Renal pelvis (tissue), 4 donors: ENCODE measurements around the gene MRNIP. TPM values are rescaled to one million over a fixed set of nuclear protein-coding genes. Genes with fewer than 3 reads are reported as not detected.

Experiments
- DNase-seq: peaks from one replicate; pipeline ENCODE4 v3.0.0-alpha.2; 2013
- polyA plus RNA-seq, 3 donors: library from polyadenylated mRNA; unstranded; fragments of 120-200 nt; gene quantifications; one replicate each; pipeline ENCODE4 v1.2.1, GENCODE V29; 2013; ENCODE audit not compliant: insufficient read length in 3 of 3

MRNIP gene
- polyA plus RNA-seq, 3 donors: 30.4 to 53.8 (median 50.4) TPM

DNA sequence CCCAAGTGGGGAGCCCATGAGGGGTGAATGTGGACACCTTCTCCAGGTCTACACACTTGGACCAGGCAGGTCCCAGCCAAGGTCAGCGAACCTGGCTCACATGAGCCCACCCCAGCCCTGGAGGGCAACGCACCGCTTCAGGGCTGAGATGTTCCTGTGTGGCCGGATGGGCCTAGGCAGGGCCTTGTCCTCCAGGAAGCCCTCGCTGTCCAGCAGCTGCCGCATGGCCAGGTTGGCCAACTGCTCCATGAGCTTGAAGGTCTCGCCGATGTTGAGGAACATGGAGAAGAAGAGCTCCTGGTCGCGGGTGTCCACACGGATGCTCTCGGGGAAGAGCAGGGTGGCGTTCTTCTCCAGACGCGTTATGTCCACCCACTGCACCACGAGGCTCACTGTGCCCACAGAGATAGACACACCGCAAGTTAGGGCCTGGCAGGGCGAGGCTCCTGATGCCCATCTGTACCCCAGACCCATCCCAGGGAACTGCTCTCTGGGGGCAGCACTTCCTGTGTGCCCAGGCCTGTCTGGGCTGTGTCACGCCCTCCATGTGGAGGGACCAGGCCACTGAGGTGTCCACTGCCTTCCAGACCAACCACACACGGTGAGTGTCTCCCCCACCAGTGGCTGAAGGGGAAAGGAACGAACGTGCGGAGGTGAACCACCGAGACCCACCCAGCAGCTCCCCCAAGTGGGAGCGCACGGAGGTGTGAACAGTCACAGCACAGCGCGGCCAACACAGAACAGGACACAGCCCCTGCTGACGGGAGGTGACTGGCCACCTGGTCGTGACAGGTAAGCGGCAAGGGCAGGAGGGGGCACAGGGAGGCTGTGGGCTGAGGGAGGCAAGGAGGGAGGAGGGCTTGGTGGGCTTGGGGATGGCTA, 34.7 kb upstream of the MRNIP start:
- no peak for DNase-seq

DNA sequence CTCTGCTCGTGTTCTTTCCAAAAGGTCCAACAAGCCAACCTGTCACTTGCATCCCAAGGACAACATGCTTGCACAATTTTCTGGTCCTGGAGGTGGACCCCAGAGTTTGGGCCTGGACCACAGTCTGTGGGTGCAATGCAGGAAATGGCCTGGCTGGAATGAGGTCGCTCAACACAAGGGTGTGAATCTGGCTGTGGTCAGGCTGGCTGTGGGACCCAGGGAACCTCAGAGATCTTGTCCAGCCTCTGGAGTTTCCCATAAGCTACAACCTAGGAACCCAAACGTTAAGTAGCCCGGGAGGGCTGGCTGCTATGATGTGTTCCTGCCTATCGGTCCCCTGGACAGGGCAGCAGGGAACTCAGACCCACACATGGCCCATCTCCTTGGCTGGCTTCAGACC, 33.6 kb upstream of the MRNIP start:
- no peak for DNase-seq

DNA sequence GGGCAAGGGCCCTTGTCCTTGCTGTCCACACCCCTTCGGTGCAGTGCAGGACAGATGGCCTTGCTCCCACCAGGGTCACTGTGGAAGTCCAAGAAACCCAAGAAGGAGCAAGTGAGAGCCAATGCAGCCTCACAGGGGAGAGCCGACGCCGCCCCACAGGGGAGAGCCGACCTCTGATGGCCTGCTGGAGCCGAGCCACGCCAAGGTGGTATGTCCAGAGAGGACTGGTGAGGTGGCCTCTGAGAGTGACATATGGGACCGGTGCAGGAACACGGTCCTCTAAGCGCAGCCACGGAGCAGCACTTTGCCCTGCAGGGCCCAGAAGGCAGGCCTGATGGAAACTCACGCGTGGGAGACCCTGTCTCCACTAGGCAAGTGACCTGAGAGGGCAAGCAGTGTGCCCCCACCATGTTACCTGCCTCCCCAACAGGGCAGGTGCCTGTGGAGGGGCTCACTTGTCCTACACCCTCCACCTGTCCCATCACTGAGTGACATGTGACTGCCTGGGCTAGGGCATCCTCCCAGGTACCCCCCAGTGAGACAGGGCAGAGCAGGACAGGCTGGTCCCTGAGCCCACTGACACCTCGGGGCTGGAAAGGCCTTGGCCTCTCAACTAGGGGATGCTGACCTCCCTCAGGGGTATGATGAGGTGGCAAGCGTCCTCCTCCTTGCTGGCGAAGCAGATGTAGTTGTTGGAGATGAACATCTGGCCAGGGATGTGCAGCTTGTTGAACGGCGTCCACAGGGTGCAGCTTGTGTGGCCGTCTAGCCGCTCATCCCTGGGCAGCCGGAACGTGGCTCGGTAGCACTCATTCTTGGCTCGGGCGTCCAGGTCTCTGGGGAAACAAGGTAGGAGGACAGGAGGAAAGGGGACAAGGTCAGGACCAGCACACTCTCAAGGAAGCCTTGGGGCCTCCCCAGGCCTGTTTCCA, 32.4 kb upstream of the MRNIP start:
- no peak for DNase-seq

DNA sequence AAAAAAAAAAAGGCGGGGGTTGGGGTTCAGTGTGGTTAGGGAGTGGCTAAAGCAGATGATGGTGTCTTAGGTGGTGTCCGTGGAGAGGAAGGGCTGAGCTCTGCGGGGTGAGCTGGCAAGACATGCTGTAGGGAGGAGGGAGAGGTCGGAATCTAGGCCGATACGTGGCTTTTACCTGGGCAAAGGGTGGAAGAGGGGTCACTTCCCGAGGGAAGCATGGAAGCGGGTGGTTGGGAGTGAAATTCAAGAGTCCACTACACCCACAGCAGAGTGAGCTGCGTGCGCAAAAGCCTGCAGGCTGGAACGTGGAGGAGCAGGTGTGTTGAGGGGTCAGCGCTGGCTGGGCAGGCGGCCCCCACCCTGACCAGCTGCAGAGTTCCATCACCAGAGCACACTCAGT, 31.3 kb upstream of the MRNIP start:
- DNase-seq: no peak

DNA sequence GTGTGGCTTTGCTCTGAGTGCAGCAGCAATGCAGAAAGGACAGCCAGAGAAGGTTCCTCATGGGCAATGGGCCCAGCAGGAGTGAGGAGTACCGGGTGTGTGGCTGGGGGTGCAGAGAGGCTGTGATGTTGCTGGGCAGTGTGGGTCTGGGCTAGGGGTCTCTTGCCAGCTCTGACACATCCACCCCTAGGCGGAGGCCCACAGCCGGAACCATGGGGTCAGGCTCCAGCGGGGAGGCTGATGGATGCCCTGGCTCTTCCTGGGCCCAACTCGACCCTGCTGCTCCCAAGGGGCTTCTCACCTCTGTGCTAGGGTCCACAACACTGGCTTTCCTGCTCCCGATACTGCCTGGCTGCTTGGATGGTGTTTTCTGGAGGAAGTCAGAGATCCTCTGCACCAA, 29.2 kb upstream of the MRNIP start:
- no peak for DNase-seq

DNA sequence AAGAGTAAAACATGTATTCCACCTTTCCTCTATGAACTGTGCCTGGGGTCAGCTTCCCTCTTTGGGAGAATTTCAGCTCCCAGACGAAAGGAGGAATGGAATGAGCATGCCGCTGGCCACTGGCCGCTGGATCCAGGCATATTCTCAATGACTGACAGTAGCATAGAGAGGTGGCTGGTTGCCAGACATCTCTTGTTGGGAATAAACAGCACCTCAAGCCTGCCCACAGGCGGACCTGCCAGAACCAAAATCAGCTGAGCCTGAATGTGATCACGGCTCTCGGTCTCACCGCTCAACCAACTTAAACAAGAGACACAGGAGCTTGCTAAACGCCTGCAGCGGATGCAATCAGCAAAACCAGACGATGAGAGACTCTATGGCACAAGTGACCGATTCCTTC, 28.5 kb upstream of the MRNIP start:
- DNase-seq: no peak

DNA sequence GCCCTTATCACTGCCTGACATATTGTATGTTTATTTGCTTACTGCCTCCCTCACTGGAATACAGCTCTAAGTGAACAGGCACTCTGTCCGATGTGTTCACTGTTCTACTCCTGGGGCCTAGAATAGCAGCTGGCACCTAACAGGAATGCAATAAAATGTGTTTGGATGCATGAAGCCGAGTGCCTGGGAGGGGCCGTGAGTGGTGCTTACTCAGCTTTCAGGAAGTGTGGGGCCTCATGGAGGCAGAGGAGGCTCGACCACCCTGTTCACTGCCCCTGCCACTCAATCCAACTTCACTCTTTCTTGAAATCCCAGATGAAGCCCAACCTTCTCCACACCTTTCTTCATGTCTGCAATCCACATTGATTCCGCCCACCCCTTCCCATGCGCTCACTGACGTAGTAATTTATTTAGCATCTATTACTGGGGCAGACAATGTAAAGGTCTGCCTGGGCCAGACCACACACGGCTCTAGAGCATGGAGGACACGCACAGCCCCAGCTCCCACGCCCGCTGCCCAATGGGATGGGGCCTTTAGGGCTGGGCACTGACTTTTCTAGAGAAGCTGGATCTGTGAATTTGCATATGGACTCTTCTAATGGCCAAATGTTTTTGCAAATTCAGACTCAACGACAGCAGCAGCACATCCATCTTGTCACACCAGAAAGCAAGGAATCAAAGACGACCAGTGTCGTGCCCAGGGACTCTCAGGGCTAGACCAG, 27.7 kb upstream of the MRNIP start:
- no peak for DNase-seq

DNA sequence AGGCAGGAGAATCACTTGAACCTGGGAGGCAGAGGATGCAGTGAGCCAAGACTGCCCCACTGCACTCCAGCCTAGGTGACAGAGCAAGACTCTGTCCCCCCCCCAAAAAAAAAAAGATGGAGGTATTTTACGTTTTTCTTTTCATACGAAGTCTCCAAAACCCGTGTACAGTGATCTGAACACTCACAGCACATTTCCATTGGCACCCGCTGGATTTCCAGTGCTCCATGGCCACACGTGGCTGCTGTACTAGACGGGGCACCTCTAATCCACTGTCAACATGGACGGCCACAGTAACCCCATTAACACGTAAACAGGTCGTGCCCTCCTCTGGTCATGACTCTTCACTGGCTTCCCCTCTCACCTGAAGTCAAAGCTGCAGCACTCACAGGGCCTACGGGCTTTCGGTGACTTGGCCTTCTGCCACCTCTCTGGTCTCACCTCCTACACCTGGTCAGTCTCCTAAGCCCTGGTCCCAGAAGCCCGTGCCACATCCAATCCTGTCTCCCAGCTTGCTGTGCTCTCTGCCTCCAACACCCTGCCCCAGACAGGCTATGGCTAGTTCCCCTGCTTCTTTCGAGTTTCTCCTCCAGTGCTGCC, 27.0 kb upstream of the MRNIP start:
- no peak for DNase-seq

DNA sequence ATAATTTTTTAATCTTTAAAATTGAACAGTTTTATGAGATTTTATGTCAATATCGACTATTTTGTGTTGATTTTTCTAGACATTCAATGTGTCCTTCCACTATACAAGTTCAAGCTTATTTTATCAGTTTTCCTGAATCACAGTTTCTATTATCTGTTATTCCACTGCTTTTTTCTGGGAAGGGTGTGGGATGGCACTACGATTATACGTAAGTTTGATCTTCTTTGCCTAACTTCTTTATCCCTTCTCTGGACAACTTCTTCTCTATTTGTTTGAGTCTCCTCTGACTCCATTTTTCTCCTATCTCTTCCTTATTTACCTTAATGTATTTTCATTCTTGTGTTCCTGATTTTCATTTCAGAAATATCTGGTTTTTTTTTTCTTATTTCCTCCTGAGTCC, 24.5 kb upstream of the MRNIP start:
- no peak for DNase-seq

DNA sequence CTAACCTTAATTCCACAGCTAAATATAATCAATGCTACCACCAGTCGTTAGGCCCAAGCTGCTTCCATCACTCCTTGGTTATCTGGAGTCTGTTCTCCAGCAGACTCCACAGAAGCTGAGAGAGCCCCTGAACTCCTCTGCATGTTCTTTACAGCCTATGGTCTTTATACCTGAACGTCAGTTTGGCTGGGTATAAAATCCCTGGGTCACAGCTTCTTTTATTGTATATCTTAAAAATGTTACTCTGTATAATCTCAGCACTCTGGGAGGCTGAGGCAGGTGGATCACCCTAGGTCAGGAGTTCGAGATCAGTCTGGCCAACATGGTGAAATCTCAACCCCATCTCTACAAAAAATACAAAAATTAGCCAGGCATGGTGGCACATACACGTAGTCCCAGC, 23.7 kb upstream of the MRNIP start:
- DNase-seq: no peak

DNA sequence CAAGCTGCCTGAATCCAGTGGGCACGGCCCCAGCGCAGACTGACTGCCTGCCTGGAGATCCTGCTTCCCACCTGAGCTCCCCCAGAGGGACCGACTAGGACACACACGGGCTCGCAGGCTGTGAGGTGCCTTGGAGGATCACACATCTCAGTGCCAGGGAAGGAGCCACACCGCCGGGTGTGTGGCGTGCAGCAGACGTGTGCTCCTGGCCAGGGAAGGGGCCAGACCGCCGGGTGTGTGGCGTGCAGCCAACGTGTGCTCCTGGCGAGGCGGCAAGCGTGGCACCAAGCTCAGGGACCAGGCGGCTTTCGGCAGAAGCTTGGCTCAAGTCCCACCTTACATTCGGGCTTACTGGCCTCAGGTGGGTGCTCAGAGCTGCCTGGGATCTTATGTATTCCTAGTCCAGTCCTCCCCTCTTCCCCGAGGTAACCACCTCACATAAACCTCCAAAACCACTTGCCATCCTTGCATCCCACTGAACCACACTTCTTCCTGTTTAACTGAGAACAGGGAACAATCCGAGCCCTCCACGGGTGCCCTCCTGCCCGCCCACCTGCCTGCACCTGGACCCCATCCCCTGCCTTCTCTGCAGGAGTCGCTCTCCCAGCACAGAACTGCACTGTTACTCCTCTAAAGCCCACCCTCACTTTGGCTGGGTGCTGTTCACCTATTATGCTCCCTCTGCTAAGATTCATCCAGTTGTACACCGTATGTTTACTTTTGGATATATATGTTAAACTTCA, 22.4 kb upstream of the MRNIP start:
- DNase-seq: no peak

DNA sequence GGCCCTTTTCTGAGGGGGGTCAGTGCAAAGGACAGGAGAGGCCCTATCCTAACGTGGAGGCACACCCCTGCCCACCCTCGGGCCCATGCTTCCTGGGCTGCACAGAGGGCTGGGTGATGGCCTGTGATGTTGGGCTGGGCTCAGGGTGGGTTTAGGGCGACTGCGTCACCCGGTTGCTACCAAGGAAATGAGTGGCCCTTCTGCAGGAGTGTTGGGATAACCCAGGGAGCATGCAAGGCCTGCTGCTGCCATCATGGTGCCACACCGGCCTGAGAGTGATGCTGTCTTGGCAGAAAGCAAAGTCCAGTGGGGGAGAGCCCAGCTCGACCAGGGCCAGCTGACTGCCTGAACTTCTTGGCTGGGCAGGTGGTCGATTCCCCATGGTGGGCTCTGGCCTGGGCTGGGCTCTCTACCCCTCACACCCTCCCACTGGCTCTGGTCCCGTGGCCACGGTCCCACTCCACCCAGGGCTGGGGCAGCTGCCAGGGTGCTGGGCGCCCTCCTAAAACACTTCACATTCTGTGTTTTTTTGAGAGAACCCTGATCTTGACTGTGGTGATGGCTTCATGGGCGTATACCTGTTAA, 21.5 kb upstream of the MRNIP start:
- no peak for DNase-seq

DNA sequence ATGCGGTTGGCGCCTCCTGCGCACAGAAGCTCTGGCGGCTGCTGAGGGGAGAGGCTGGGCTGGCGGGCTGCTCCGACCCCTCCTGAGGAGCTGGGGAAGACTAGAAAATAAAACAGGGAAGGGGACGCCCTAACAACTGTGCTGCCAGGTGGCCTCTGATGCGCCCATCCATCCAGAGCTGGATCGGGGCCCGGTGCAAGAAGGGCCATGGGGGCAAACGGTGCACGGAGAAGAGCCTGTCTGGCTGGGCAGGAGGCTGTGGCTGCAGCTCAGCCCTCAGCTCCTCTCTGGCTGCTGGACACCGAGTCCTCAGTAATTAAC, 21.0 kb upstream of the MRNIP start:
- DNase-seq: no peak

DNA sequence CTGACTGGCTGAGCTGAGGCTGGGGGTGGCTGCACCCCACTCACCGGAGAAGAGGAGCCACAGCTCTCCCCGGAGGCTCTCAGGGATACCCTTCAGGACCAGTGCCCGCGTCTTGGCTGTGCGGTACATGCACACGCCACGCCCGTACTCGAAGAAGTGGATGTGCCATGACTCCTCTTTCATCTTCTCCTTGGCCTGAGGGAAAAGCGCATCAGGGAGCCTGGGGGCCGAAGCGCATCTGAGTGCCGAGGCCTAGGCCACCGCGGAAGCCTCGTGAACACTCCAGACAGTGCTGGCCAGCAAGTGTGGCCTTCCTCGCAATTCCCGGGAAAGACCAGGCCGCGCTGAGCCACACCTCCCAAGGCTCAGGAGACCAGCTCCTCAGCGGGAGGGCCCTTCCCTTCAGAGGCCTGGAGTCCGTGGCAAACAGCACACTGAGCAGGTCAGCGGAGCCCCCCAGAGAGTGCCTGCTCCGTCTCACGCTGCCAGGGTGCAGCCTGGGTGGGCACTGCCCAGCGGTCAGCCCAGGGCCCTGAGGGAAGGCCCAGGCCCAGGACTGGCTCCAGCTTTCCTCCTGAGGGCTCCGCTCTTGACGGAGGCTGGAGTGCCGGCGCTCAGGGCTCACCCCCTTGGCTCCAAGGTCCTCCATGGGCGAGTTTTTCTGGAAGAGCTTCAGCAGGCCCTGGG, 20.5 kb upstream of the MRNIP start:
- no peak for DNase-seq

DNA sequence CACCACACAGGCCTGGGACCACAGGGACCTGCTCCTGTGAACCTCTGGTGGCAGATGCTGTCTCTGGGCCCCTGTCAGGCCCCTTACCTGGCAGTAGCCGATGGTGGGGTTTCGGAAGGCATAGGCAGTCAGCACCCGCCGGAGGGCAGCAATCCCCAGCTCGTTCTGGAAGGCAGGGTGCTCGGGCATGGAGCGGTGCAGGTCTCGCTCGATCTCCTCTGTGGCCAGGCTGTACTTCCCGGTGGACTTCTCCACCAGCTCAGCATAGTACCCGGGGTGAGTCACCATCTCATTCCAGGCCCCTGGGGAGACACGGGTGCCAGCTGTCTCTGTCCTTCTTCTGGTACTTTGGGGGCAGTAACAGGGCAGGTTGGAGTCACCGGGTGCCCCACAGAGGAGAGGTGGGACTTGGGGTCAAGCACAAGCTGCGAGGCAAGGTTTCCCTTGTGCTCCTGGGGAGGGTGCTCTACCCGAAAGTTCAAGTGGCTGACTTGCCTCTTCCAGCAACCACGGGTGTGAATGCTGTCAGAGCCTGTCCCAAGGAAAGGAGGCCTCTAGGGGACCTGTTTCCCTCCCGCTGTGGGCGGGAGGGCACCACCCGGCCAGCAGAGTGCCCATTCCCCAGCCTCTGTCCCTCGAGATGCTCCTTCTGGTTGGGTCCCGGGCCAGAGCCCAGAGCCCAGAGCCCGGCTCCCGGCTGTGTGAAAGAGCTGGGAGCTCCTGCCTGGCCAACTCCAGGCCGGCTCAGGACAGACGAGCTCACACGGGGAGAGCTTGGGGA, 19.8 kb upstream of the MRNIP start:
- DNase-seq: no peak

DNA sequence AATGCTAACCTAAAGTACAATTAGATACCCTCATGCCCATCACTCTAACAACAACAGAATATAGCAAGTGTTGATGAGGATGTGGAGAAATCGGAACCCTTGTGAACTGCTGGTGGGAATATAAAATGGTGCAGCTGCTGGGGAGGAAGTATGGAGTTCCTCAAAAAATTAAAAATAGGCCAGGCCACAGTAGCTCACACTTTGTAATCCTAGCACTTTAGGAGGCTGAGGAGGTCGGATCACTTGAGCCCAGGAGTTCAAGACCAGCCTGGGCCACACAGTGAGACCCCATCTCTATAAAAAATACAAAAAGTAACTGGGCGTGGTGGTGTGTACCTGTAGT, 18.0 kb upstream of the MRNIP start:
- no peak for DNase-seq

DNA sequence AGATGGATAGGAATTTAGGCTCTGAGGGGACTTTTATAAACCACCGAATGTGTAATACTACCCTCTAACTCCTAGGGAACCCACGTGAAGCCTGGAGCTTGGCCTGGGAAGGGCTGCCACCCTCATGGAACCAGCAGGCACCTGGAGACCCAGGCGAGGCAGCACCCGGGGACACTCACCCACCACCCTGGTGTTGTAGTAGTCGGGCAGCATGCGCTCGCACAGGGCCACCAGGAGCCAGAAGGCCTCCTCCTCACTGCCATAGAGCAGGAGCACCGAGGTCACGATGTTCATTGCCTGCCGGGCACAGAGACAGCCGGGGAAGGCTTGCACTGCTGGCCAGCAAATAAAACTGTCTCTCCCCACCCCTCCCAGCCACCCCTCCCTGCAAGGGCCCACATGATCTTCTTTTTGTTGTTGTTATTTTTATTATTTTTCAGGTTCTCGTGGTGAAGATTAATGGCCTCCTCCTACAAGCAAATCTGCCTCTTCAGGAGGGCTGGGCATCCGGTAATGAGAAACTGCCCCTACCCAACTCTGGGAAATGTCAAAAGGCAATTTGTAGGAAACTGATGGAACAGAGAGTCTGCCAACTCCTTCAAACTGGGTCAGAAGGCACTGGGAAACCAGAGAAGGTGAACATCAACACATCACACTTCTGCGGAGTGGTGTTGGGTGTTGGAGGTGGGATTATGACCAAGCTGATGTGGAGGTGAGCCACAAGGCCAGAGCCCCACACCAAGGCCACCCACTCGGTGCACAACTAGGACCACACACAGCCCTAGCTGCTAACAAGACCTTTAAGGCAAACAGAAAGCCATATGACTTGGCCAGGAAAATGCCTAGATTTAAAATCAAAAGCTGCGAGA, 17.4 kb upstream of the MRNIP start:
- DNase-seq: no peak

DNA sequence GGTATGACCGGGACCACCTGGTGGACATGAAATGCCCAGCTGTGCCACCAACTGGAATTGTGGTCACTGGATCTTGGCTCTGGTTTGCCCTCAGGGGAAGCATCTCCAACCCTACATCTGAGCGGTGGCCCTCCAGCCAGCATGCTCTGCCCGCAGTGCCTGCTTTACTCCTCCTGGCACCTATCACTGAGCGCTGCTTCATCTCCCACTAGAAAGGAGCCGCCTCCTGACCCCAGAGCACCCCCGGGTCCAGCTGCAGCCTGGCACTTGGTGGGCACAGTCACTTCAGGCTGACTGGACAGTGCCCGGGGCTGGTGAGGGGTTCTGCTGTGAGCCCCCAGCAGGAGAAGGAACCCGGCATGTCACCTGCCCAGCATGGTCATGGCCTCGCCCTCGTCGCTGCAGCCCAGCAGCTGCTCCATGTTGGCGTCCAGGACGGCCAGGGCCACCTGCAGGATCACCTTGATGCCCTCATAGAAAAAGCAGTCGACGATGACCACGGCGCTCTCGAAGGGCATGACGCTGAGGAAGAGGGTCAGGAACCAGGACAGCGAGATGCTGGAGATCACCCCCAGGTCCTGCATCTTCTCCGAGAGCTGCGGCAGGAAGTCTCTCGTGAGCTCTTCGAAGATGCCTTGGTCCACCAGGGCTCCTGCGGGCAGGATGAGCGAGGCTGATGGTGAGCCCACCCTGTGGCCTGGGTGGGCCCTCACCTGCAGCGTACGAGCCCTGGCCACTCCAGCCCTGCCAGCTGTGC, 16.1 kb upstream of the MRNIP start:
- DNase-seq: no peak
